Naive thymus-derived CD8-positive, alpha-beta T cell (primary cell): ENCODE data around the gene PGS1. TPM values are rescaled to one million over a fixed set of nuclear protein-coding genes. Genes with fewer than 3 reads are reported as not detected.

ENCODE experiments used
- ATAC-seq, 2 donors: fragments of 150-1000 bp; cut with Tn5 transposase in 1 of 2; sonication (Bioruptor Pico), chemical (Tn5 transposase) in 1 of 2; 1 replicate in 1 of 2; 2 replicates in 1 of 2; pipeline ENCODE4 v1.10.0; 2021; ENCODE audit warnings: mild to moderate bottlenecking in 2 of 2, moderate library complexity in 2 of 2
- POLR2A ChIA-PET: fragments of 350-600 bp; sonication (Branson Sonifier 250); formaldehyde crosslinking; loops from one replicate; lab custom pipeline; 2021; ENCODE audit warnings: antibody characterized with exemption; lab: Charles Lee
- DNase-seq, 10 donors: peaks; one replicate each; pipeline versions ENCODE4 v3.0.0 to v3.0.0-alpha.2; 2020 to 2022
- H3K27ac Mint-ChIP-seq, 10 donors: one replicate each; pipeline ENCODE4 v1.8.0; 2020 to 2022; ENCODE audit warnings: mild to moderate bottlenecking in 10 of 10, mixed read lengths in 10 of 10, moderate library complexity in 4 of 10, inconsistent platforms in 1 of 10
- H3K27me3 Mint-ChIP-seq, 5 donors: one replicate each; pipeline ENCODE4 v1.8.0; 2021 to 2022; ENCODE audit warnings: mixed read lengths in 5 of 5
- H3K36me3 Mint-ChIP-seq, 3 donors: one replicate each; pipeline ENCODE4 v1.8.0; 2020 to 2022; ENCODE audit warnings: mixed read lengths in 3 of 3, mild to moderate bottlenecking in 2 of 3, inconsistent platforms in 1 of 3
- H3K4me1 Mint-ChIP-seq, 4 donors: one replicate each; pipeline ENCODE4 v1.8.0; 2021 to 2022; ENCODE audit warnings: mixed read lengths in 4 of 4
- H3K4me3 Mint-ChIP-seq, 10 donors: one replicate each; pipeline ENCODE4 v1.8.0; 2020 to 2022; ENCODE audit warnings: mild to moderate bottlenecking in 10 of 10, mixed read lengths in 10 of 10, moderate library complexity in 6 of 10, inconsistent platforms in 1 of 10
- H3K9me3 Mint-ChIP-seq, 9 donors: one replicate each; pipeline ENCODE4 v1.8.0; 2020 to 2022; ENCODE audit warnings: mixed read lengths in 9 of 9, mild to moderate bottlenecking in 3 of 9, inconsistent platforms in 1 of 9, moderate library complexity in 1 of 9
- polyA plus RNA-seq, 3 donors: library from polyadenylated mRNA; unstranded; fragments of 300-500 nt; fragmentation: Illumina TruSeq; gene quantifications; one replicate each; pipeline ENCODE4 v1.2.3, GENCODE V29; 2021
- total RNA-seq, 8 experiments: library from RNA in 2 of 8; stranded (reverse) in 2 of 8; gene quantifications; one replicate each; pipeline ENCODE4 v1.2.3 and lab custom pipeline; 2021 to 2026

The PGS1 gene
- total and polyA plus RNA-seq, 5 experiments from 2014 or later, result 24.3 to 73.4 (median 46.6) TPM

DNA sequence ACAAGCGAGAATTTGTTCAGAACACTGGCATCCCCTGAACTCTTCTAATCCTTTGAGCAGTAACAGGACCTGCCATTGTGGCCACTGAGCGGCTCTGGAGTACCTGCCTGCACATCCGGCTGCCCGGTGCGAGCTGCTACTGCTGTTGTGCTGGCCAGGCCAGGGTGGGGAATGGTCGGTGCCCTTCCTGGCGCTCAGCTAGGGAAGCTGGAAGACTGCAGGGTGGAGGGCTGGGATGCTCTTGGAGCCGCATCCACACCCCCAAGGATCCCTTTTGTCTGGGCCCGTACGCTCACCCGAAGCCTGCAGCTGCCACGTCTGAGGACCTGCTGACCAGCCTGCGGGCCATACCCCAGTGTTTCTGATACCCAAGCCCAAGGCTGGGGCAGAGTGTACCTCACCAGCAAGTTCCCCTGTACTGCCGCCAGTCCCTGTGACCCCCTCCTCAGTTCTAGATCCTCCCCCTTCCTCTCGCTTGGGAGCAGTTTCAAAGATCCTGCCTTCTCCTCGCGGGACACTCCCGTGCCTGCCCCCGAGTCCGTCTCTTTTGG, 49.7 kb downstream of the PGS1 start:
- no peak for DNase-seq
- no peak overlapping the region for H3K4me3 Mint-ChIP-seq
- H3K4me1 Mint-ChIP-seq, result peaks cover 0 to 8% (median 3%) of the 10 kb centered on the region in 4 donors
- POLR2A ChIA-PET, result no interaction called here
- H3K27me3 Mint-ChIP-seq, result no peaks in the 10 kb centered on the region
- H3K27ac Mint-ChIP-seq, result no peak overlapping the region
- H3K9me3 Mint-ChIP-seq, result no peaks in the 10 kb centered on the region
- H3K36me3 Mint-ChIP-seq, result peaks cover 0 to 57% (median 0%) of the 10 kb centered on the region in 3 donors
- no peak for ATAC-seq

DNA sequence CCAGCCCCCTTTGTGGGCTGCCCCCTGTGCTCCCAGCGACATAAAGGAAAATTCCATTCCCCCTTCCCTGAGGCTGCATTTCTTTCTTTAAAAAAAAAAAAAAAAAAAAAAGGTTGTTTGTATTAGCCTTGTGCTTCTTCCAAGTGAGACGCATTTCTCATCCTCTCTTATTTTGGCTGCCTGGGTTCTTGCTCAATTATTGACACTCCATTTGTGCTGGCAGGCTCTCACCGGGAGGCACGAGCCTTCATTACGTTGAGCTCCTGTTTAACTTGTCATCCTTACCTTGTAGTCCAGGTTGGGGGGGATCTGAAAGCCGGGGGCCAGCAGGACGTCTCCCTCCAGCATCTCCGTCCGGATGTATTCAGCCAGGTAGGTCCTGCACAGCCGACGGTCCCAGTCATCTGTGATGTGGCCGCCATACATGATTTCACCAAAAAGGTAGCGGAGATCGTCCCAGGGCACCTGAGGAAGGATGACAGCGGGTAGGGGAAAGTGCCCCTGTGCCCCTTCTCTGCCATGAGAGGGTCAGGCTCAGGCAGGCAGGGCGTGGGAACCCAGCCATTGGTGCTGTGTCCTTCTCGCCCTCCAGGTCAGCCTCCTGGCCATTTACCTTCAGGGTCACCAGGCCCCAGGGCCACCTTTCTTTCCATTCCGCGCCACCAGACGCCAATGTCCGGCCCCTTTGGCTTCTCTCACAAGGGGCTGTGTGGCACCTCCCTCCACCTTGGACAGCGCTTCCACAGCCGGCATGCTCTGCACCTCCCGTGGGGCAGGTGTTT, 50.6 kb downstream of the PGS1 start:
- H3K4me1 Mint-ChIP-seq, result peaks cover 0 to 10% (median 3%) of the 10 kb centered on the region in 4 donors
- no peak overlapping the region for H3K4me3 Mint-ChIP-seq
- ATAC-seq (no peak), DNase-seq (no peak)
- H3K9me3 Mint-ChIP-seq, result no peaks in the 10 kb centered on the region
- peak overlapping the region in 4 of 10 donors; percentile 31 to 68 (median 58) for H3K27ac Mint-ChIP-seq
- H3K27me3 Mint-ChIP-seq, result no peaks in the 10 kb centered on the region
- peaks cover 0 to 50% (median 0%) of the 10 kb centered on the region in 3 donors for H3K36me3 Mint-ChIP-seq
- POLR2A ChIA-PET, result no interaction called here

DNA sequence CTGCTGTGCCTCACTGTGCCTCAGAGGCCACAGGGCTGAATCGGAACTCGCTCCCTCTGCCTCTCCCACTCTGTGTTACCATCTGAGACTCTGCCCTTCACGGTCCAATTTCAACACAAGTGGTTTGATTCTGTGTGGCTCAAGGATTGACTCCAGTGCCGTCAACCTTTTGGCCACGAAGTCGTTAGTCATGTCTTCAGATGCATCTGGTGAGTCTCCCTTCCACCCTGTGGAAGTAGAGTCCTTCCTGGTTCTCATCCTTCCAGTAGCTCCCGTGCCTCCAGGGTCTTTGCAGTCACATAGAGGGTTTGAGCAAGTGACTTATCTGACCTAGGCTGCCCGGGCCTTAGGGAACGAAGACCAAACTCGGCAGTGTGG, 51.2 kb downstream of the PGS1 start:
- POLR2A ChIA-PET, result no interaction called here
- H3K4me3 Mint-ChIP-seq, result no peak overlapping the region
- H3K9me3 Mint-ChIP-seq, result no peaks in the 10 kb centered on the region
- H3K36me3 Mint-ChIP-seq, result peaks cover 0 to 44% (median 0%) of the 10 kb centered on the region in 3 donors
- H3K4me1 Mint-ChIP-seq, result peaks cover 0 to 10% (median 3%) of the 10 kb centered on the region in 4 donors
- DNase-seq (no peak), ATAC-seq (no peak)
- no peaks in the 10 kb centered on the region for H3K27me3 Mint-ChIP-seq
- peak overlapping the region in 1 of 10 donors; percentile 56 for H3K27ac Mint-ChIP-seq

DNA sequence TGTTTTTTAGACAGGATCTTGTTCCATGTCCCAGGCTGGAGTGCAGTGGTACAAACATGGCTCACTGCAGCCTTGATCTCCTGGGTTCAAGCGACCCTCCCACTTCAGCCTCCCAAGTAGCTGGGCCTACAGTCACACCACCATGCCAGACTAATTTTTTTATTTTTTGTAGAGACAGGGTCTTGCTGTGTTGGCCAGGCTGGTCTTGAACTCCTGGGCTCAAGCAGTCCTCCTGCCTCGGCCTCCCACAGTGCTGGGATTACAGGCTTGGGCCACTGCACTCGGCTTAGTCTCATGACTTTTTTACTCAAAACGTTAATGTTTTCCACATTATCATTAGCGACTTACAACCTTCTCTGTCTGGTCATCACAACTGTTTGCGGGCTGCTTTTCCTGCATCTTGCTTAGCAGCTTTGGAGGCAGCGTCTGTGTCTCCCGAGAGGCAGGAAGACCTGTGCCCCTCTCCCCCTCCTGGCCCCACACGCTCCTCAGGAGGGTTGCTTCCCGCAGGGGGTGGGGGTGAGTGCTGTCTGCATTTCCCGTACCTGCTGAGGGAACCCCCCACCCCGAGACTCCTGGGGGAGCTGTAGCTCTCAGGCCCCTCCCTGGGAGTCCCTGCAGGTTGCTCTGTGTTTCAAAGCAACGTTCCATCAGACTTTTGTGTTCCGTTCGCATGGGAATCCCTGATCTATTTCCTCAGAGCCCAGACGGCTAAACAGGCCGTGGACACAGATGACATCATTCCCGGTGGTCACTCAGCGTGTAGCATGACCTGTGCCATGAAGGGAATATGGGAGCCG, 52.6 kb downstream of the PGS1 start:
- peak overlapping the region in 6 of 10 donors; percentile 7 to 52 (median 34) for H3K27ac Mint-ChIP-seq
- ATAC-seq (no peak), DNase-seq (no peak)
- H3K4me1 Mint-ChIP-seq, result peaks cover 0 to 13% (median 3%) of the 10 kb centered on the region in 4 donors
- no peaks in the 10 kb centered on the region for H3K9me3 Mint-ChIP-seq
- POLR2A ChIA-PET, result no interaction called here
- H3K27me3 Mint-ChIP-seq, result no peaks in the 10 kb centered on the region
- peaks cover 0 to 33% (median 0%) of the 10 kb centered on the region in 3 donors for H3K36me3 Mint-ChIP-seq
- H3K4me3 Mint-ChIP-seq, result no peak overlapping the region

DNA sequence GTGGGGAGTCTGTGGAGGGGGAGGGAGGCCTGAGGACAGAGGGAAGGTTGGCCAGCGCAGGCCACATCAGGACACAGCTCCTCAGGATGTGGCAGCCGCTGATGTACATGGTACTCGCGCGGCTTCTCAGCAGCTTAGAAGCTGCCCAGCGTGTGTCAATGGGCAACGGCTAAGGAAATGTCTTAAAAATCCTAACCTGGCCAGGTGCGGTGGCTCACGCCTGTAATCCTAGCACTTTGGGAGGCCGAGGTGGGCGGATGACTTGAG, 53.2 kb downstream of the PGS1 start:
- Mint-ChIP-seq H3K9me3 (no peaks in the 10 kb centered on the region), H3K27me3 (no peaks in the 10 kb centered on the region), H3K4me3 (no peak overlapping the region), H3K36me3 (peaks cover 0 to 31% (median 0%) of the 10 kb centered on the region in 3 donors), H3K27ac (peak overlapping the region in 3 of 10 donors; percentile 7 to 52 (median 34)), H3K4me1 (peaks cover 0 to 13% (median 3%) of the 10 kb centered on the region in 4 donors)
- POLR2A ChIA-PET, result no interaction called here
- DNase-seq, result no peak
- ATAC-seq, result no peak

DNA sequence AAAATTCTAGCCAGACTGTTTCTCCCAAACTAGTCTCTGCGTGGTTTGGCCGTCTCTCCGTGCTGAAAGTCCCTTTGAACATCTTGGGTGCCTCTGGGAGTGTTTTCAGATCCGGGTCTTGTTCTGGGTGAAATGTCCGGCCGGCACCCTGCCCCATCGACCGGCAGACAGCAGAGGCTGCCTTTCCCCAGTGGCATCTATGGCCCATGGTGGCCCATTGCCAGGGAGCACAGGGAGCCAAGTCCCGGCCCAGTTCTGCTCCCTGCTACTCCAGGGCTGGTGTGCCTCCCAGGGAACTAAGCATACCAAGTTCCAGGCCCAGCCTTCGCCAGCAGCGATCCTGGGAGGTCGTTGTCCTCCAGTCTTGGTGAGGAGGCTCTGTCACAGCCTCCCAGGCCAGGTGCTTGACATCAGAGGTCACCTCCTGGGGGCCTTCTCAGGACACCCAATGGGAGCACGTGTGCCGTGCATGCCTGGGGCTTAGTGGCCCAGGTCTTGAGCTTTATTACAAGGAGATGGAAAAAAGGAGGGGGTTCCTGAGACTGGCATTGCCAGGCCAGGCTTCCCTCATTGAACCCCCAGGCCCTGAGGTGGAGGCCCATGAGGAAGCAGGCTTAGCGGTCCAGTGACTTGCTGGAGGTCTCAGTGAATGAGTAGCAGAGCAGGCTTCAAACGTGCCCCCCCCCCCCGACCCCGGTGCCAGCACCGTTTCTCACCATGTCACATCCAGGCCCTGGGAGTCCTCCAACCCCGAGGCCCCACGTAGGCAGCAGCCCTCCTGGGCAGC, 54.0 kb downstream of the PGS1 start:
- ATAC-seq (no peak), DNase-seq (no peak)
- H3K9me3 Mint-ChIP-seq, result no peaks in the 10 kb centered on the region
- H3K36me3 Mint-ChIP-seq, result peaks cover 0 to 23% (median 0%) of the 10 kb centered on the region in 3 donors
- no peak overlapping the region for H3K4me3 Mint-ChIP-seq
- no peaks in the 10 kb centered on the region for H3K27me3 Mint-ChIP-seq
- POLR2A ChIA-PET, result interaction anchor here (0.5 kb wide), 1 partner anchor 467 kb away, joined by 3 read pairs; no protein-coding TSS in a partner anchor
- no peak overlapping the region for H3K27ac Mint-ChIP-seq
- peaks cover 0 to 13% (median 4%) of the 10 kb centered on the region in 4 donors for H3K4me1 Mint-ChIP-seq

DNA sequence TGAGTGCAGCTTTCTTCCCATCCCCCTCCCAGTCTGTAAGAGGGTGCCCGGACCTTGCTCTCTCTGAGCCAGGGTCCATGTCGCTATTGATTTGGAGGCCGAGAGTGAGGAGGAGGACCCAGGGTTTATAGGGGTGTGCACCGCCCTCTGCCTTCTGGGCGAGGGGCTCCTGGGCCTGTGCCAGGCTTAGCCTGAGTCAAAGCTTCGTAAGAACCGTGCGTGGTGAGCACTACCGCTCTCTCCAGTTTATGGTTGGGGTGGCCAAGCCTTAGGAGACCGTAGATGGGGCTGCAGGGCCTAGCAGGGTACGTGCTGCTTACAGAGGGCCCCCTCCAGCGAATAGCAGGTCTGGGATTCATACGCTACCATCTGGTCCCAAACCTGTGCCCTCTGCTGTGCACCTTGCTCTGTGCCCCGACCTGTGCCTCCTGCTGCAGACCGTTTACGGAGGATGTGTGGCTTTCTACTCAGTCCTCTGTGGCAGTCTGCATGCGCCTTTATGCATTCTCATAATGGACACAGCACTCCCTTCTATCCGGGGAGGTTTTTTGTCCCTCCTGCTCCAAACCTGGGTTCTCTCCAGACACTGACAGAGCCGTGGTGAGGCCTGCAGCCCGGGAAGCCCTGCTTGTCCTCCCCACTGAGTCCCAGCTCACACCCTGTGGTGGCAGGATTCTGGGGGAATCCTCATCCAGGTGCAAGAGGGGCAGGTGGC, 54.7 kb downstream of the PGS1 start:
- DNase-seq (no peak), ATAC-seq (no peak)
- no peak overlapping the region for H3K4me3 Mint-ChIP-seq
- H3K27me3 Mint-ChIP-seq, result no peaks in the 10 kb centered on the region
- H3K9me3 Mint-ChIP-seq, result peaks cover 0 to 2% (median 0%) of the 10 kb centered on the region in 9 donors
- peak overlapping the region in 1 of 10 donors; percentile 67 for H3K27ac Mint-ChIP-seq
- POLR2A ChIA-PET, result no interaction called here
- H3K4me1 Mint-ChIP-seq, result peaks cover 0 to 13% (median 4%) of the 10 kb centered on the region in 4 donors
- peaks cover 0 to 20% (median 0%) of the 10 kb centered on the region in 3 donors for H3K36me3 Mint-ChIP-seq

DNA sequence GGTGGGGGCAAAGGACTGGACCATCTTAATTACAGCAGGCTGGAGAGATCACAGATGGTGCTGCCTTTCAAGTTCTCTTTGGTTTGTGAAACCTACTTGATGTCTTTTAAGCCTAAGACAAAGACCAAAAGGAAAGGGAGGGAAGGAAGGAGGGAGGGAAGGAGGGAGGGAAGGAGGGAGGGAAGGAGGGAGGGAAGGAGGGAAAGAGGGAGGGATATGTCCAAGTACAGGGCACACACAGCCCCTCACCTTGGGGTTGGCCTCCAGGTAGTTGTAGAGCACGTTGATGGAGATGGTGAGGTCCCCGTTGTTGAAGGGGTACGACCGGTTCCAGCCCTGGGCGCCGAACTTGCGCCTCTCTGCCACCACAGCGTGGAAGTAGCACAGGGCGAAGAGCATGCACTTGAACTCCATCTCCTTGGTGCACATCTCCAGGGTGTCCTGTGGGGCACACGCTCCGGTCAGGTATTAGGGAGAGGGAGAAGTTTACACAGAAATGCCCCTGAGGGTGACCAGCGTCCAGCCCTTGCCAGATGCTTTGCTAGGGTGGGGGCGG, 55.4 kb downstream of the PGS1 start:
- no peak for ATAC-seq
- no peaks in the 10 kb centered on the region for H3K27me3 Mint-ChIP-seq
- DNase-seq, result no peak
- H3K9me3 Mint-ChIP-seq, result peaks cover 0 to 2% (median 0%) of the 10 kb centered on the region in 9 donors
- H3K4me1 Mint-ChIP-seq, result peaks cover 0 to 13% (median 5%) of the 10 kb centered on the region in 4 donors
- H3K27ac Mint-ChIP-seq, result peak overlapping the region in 1 of 10 donors; percentile 67
- peaks cover 0 to 13% (median 0%) of the 10 kb centered on the region in 3 donors for H3K36me3 Mint-ChIP-seq
- no peak overlapping the region for H3K4me3 Mint-ChIP-seq
- POLR2A ChIA-PET, result no interaction called here

DNA sequence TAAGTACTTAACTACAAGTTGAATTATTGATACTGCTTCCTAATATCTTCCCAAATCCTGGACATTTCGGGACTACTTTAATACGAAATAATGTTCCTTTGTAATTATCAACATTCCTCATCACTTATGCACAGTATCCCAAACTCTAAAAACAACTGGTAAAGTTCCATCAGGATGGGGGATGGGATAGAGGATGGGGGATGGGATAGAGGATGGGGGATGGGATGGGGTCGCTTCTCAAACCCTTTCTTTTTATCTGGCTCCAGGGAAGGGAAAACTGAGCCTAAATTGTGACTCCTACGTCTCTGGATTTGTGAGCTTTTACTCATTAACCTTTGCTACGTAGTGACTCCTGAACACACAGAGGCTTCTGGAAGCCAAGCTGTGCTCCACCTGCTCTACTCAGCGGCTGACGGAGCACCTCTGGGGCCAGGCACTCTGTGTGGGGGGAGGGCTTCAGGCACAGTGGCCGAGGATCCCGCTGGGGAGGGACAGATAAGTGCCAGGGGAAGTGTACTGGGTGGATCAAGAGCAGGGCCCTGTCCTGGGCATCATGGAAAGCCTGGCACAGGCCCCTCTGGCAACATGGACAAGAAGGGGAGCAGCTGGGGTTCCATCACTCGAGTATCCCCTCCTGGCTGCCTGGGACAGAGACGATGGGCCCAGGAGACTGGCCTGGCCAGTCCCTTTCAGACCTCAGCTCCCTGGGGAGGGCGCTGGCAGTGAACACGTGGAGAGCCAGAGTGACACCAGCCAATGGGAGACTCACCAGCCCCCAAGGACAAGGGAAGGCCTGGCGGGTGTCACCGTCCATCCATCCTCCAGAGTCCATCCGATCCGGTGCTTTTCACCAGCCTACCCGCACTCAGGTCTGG, 56.2 kb downstream of the PGS1 start:
- peak overlapping the region in 1 of 10 donors; percentile 60 for H3K27ac Mint-ChIP-seq
- no peak for DNase-seq
- peaks cover 0 to 2% (median 0%) of the 10 kb centered on the region in 9 donors for H3K9me3 Mint-ChIP-seq
- peaks cover 0 to 7% (median 0%) of the 10 kb centered on the region in 3 donors for H3K36me3 Mint-ChIP-seq
- no peak overlapping the region for H3K4me3 Mint-ChIP-seq
- H3K27me3 Mint-ChIP-seq, result no peaks in the 10 kb centered on the region
- peaks cover 0 to 13% (median 6%) of the 10 kb centered on the region in 4 donors for H3K4me1 Mint-ChIP-seq
- POLR2A ChIA-PET, result no interaction called here
- no peak for ATAC-seq

DNA sequence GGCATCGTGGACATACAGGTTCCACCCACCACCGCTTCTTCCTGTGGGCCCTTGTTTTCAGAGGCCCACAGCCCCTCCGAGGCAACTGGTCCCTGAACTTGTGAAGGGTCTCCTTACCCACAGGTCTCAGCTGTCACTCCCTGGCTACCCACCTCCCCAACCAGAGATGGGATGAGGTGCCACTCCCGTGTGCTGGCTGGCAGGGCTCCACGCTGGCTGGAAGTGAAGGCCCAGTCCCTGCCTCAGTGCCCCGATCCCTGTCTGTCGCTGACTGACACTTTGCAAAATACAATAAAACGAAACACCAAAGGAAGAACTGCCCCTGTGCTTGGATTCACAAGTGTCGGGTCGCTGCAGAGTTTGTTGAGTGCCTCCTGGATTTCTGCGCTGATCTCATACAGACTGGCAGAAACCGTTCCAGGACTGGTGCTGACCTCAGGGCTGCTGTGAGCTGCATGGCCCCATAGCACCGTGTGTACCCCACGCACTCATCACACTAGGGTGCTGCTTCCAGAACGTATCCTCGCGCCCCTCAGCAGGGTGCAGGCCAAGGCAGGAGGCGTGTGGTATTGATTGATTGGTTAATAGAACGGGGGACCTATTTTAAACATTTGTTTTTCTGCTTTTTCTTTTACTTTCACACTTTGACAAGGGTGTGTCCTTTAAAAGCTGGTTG, 57.0 kb downstream of the PGS1 start:
- H3K27ac Mint-ChIP-seq, result peak overlapping the region in 2 of 10 donors; percentile 24 to 83
- no peak for ATAC-seq

More for the DNA sequence above, 57.0 kb downstream of the PGS1 start:
- POLR2A ChIA-PET, result no interaction called here
- H3K4me3 Mint-ChIP-seq, result no peak overlapping the region
- DNase-seq, result no peak
- peaks cover 0 to 13% (median 6%) of the 10 kb centered on the region in 4 donors for H3K4me1 Mint-ChIP-seq
- no peaks in the 10 kb centered on the region for H3K36me3 Mint-ChIP-seq
- H3K9me3 Mint-ChIP-seq, result peaks cover 0 to 2% (median 0%) of the 10 kb centered on the region in 9 donors
- H3K27me3 Mint-ChIP-seq, result no peaks in the 10 kb centered on the region
